Mucosa of gallbladder (tissue), 1 donor: ENCODE measurements around the gene ZNF354C. TPM values are rescaled to one million over a fixed set of nuclear protein-coding genes. Genes with fewer than 3 reads are reported as not detected.

Experiments
- DNase-seq: peaks from one replicate; pipeline ENCODE4 v3.0.0-alpha.2; 2020; ENCODE audit warnings: low spot score
- total RNA-seq: library from RNA; stranded (reverse); gene quantifications from one replicate; pipeline ENCODE4 v1.2.1, GENCODE V29; 2021
- donor health status: DM: no; HTN: no; CAD: no.

The ZNF354C gene
- total RNA-seq, 1 donor from 2014 or later: 6.9 TPM

GRCh38 chr5:179127136-179128040, 67.2 kb downstream of the ZNF354C start:
- DNase-seq: no peak

- DNase-seq: no peak
Measured at GRCh38 chr5:179128041-179128365, 67.8 kb downstream of the ZNF354C start.

- DNase-seq: no peak
Measured at GRCh38 chr5:179128976-179129375, 68.8 kb downstream of the ZNF354C start.

GRCh38 chr5:179129607-179130071, 69.5 kb downstream of the ZNF354C start:
- DNase-seq: no peak

- no peak for DNase-seq
Measured at GRCh38 chr5:179130101-179130681, 70.0 kb downstream of the ZNF354C start.

GRCh38 chr5:179131321-179131835, 71.2 kb downstream of the ZNF354C start:
- no peak for DNase-seq

- no peak for DNase-seq
Measured at GRCh38 chr5:179131886-179132585, 71.9 kb downstream of the ZNF354C start.

GRCh38 chr5:179132586-179133355, 72.6 kb downstream of the ZNF354C start:
- no peak for DNase-seq

Other genes with a start within 250 kb of the ZNF354C start
- 14.6 TPM for gene ZNF354B, start 200.4 kb upstream of the ZNF354C start, total RNA-seq
- gene ZFP2, start 164.5 kb upstream of the ZNF354C start, total RNA-seq: 2.3 TPM
- gene ZNF454, start 119.2 kb upstream of the ZNF354C start, total RNA-seq: 5.6 TPM
- not detected for gene GRM6, start 65.1 kb upstream of the ZNF354C start, total RNA-seq
- 5.1 TPM for gene ZNF879, start 36.6 kb upstream of the ZNF354C start, total RNA-seq